Measurements from ENCODE around the gene RPL10. TPM values are rescaled to one million over a fixed set of nuclear protein-coding genes. Genes with fewer than 3 reads are reported as not detected.

The RPL10 gene
- total RNA-seq, 1 donor from 2014 or later, result 2,853 TPM

DNA sequence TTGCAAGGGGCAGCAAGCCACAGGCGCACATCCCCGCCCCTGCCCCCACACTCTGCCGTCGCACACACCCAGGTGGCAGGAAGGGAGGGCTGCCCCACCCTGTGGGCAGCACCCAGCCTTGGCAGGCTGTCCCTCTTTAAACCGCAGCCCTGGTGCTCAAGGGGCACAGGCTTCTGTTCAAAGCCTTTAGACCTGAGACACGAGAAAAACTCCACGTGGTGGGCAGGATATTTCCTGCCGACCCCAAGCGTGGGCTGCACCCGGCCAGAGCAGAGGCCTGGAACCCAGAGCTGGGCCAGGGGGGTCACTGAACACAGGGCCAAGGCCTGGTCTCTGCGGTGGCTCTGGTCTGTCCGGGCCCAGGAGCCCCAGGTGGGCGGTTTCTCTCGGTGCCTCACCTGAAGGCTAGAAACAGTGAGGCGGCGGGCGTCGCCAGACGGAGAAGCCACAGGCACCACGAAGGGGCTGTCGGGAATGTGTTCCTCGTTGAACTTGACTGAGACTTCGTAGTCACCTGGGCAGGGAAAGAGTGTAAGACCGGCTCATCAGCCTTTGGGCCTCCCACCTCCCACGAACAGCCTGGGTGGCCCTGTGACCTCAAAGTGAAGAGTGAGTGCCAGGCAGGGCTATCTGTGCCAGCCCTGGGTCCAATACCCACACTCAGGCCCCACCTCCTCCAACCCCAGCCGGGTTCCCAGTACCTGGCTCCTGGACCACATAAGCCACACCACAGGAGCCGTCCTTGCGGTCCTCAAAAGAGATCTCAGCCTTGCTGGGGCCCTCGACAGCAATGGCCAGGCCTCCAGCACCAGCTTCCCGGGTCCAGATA lies 46.8 kb upstream of the RPL10 start:
- Mint-ChIP-seq H3K36me3 (ENCODE audit: low read depth) (peaks cover 5% of the 10 kb centered on the region), H3K27me3 (ENCODE audit: low read depth) (peaks cover 4% of the 10 kb centered on the region), H3K9me3 (no peaks in the 10 kb centered on the region), H3K4me3 (no peak overlapping the region), H3K4me1 (peaks cover 5% of the 10 kb centered on the region), H3K27ac (ENCODE audit: unreplicated experiment) (no peak overlapping the region)
- no peak for DNase-seq (ENCODE audit: low read depth, low spot score)
- TF ChIP-seq, protein P1, sequence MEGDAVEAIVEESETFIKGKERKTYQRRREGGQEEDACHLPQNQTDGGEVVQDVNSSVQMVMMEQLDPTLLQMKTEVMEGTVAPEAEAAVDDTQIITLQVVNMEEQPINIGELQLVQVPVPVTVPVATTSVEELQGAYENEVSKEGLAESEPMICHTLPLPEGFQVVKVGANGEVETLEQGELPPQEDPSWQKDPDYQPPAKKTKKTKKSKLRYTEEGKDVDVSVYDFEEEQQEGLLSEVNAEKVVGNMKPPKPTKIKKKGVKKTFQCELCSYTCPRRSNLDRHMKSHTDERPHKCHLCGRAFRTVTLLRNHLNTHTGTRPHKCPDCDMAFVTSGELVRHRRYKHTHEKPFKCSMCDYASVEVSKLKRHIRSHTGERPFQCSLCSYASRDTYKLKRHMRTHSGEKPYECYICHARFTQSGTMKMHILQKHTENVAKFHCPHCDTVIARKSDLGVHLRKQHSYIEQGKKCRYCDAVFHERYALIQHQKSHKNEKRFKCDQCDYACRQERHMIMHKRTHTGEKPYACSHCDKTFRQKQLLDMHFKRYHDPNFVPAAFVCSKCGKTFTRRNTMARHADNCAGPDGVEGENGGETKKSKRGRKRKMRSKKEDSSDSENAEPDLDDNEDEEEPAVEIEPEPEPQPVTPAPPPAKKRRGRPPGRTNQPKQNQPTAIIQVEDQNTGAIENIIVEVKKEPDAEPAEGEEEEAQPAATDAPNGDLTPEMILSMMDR (conservative IDR thresholded peaks at IDR 0.05), result no peak

DNA sequence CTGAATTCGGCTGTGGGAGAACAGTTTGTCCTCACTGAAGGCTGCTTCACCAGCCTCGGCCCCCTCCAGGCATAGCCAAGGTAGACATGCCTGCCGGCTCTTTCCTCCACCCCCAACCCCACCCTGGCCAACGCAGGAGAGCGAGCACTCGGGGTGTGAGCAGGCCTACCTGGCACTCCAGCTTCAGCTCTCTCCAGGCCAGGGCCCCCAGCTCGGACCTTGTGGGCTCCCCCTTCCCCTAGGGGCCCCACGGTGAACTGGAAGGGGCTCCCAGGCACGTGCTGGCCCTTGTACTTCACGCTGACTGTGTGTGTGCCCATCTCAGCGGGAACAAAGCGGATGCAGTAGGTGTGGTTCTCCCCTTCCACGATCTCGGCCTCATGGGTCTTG lies 46.2 kb upstream of the RPL10 start:
- peaks cover 5% of the 10 kb centered on the region for H3K36me3 Mint-ChIP-seq (ENCODE audit: low read depth)
- H3K27me3 Mint-ChIP-seq (ENCODE audit: low read depth), result peaks cover 4% of the 10 kb centered on the region
- no peak overlapping the region for H3K27ac Mint-ChIP-seq (ENCODE audit: unreplicated experiment)
- H3K4me3 Mint-ChIP-seq, result no peak overlapping the region
- TF ChIP-seq, protein P1 (conservative IDR thresholded peaks at IDR 0.05), result no peak
- H3K9me3 Mint-ChIP-seq, result no peaks in the 10 kb centered on the region
- no peak for DNase-seq (ENCODE audit: low read depth, low spot score)
- H3K4me1 Mint-ChIP-seq, result peaks cover 5% of the 10 kb centered on the region

DNA sequence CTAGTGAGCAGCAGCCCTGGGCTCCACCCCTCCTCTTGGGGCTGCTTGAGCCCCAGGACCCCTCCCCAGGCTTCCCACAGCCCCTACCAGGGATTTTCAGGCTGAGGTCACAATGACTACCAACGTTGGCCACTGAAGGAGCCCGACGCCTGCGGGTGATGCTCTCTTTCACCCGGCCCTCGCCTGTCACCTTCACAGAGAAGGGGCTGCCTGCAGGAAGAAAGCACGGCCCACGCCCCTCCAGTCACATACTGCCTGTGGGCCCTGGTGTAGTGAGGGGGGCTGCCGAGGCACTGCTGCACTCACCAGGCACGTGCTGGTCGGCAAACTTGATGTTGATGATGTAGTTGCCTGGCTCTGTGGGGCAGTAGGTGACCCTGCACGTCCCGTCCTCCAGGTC lies 45.7 kb upstream of the RPL10 start:
- H3K27ac Mint-ChIP-seq (ENCODE audit: unreplicated experiment), result no peak overlapping the region
- H3K36me3 Mint-ChIP-seq (ENCODE audit: low read depth), result peaks cover under 1% of the 10 kb centered on the region
- peaks cover under 1% of the 10 kb centered on the region for H3K4me1 Mint-ChIP-seq
- TF ChIP-seq, protein P1 (conservative IDR thresholded peaks at IDR 0.05), result no peak
- no peak for DNase-seq (ENCODE audit: low read depth, low spot score)
- no peak overlapping the region for H3K4me3 Mint-ChIP-seq
- no peaks in the 10 kb centered on the region for H3K9me3 Mint-ChIP-seq
- H3K27me3 Mint-ChIP-seq (ENCODE audit: low read depth), result no peaks in the 10 kb centered on the region

DNA sequence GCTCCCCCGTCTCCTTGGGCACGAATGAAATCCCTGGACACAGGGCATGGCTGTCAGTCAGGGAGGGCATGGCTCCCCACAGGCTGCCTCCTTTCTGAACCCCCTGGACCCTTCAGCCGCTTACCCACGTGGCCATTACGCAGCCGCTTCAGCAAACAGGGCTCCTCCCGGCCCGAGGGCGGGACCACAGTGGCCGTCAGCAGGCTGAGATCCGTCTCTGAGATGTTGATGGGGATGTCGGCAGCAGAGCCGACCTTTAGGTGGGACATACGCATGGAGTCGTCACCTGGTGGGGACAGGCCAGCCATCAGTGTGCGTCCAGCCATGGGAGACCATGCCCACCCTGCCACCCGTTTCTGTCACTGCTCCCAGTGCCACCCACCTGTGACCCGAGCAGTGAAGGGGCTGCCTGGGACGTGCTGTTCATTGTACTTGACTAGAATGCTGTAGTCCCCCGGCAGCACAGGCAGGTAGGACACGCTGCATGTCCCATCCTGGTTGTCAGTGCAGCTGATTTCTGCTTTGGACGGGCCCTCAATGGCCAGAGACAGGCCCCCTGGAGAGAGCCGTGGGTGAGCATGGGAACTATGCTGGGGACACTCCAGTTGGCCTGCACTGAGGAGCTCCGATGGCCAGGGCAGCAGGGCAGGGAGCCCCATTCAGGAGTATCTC lies 44.9 kb upstream of the RPL10 start:
- Mint-ChIP-seq H3K27me3 (ENCODE audit: low read depth) (no peaks in the 10 kb centered on the region), H3K27ac (ENCODE audit: unreplicated experiment) (no peak overlapping the region), H3K9me3 (no peaks in the 10 kb centered on the region), H3K36me3 (ENCODE audit: low read depth) (no peaks in the 10 kb centered on the region), H3K4me1 (no peaks in the 10 kb centered on the region), H3K4me3 (no peak overlapping the region)
- no peak for DNase-seq (ENCODE audit: low read depth, low spot score)
- TF ChIP-seq, protein P1 (conservative IDR thresholded peaks at IDR 0.05), result no peak

DNA sequence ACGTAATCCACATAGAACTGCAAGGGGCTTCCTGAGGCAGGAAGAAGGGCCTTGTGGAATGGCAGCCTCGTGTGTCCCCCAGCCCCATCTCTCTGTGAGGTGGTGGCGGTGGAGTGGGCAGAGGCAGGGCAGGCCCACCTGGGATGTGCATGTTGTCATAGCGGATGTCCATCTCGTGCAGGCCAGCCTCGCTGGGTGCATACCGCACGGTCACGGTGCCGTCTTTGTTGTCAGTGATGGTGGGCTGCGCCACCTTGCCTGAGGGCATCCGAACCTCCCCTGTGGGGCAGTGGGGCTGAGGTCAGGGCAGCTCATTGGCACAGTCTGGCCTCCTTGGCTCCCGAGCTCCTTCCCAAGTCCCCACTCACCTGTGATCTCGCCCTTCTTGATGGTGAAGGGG lies 44.2 kb upstream of the RPL10 start:
- Mint-ChIP-seq H3K9me3 (no peaks in the 10 kb centered on the region), H3K36me3 (ENCODE audit: low read depth) (peaks cover 3% of the 10 kb centered on the region), H3K27me3 (ENCODE audit: low read depth) (no peaks in the 10 kb centered on the region), H3K27ac (ENCODE audit: unreplicated experiment) (no peak overlapping the region), H3K4me1 (no peaks in the 10 kb centered on the region), H3K4me3 (no peak overlapping the region)
- DNase-seq (ENCODE audit: low read depth, low spot score), result no peak
- TF ChIP-seq, protein P1 (conservative IDR thresholded peaks at IDR 0.05), result no peak

All from neural crest cell (in vitro differentiated cells).